Skeletal muscle tissue (tissue), 4 donors: ENCODE results near the gene CPSF7. TPM values are rescaled to one million over a fixed set of nuclear protein-coding genes. Genes with fewer than 3 reads are reported as not detected.
"Not testable (repeated sequence)": the region's sequence is repeated elsewhere in the genome, so short reads cannot be mapped to it uniquely, and the experiment has no call there.

Experiments
- H3K27ac ChIP-seq: one replicate; pipeline ENCODE4 v1.7.0; 2013; ENCODE audit warnings: mild to moderate bottlenecking, low read depth, low read length, inconsistent platforms
- H3K27me3 ChIP-seq, 3 donors: one replicate each; pipeline ENCODE4 v1.7.0; 2013; ENCODE audit warnings: low read length in 3 of 3; ENCODE audit not compliant: control insufficient read depth in 3 of 3, insufficient read depth in 3 of 3
- H3K36me3 ChIP-seq, 3 donors: one replicate each; pipeline ENCODE4 v1.7.0; 2013; ENCODE audit warnings: low read length in 3 of 3; ENCODE audit not compliant: control insufficient read depth in 3 of 3, insufficient read depth in 3 of 3
- H3K4me1 ChIP-seq, 3 donors: one replicate each; pipeline ENCODE4 v1.7.0; 2013; ENCODE audit warnings: low read length in 3 of 3, mild to moderate bottlenecking in 3 of 3; ENCODE audit not compliant: control insufficient read depth in 3 of 3, insufficient read depth in 3 of 3
- H3K4me3 ChIP-seq, 3 donors: one replicate each; pipeline ENCODE4 v1.7.0; 2013; ENCODE audit warnings: low read length in 3 of 3
- H3K9ac ChIP-seq, 3 donors: one replicate each; pipeline ENCODE4 v1.7.0; 2013; ENCODE audit warnings: low read length in 3 of 3, mild to moderate bottlenecking in 3 of 3, moderate library complexity in 2 of 3, low read depth in 1 of 3
- H3K9me3 ChIP-seq, 3 donors: one replicate each; pipeline ENCODE4 v1.7.0; 2013; ENCODE audit warnings: low read length in 3 of 3; ENCODE audit not compliant: control insufficient read depth in 3 of 3
- total RNA-seq: library from RNA; depleted of rRNA; stranded (reverse); fragments of >200 nt; gene quantifications from one replicate; pipeline ENCODE4 v1.2.3, GENCODE V29; 2014
- donor health status: Osteomylitis.

CPSF7 gene
- total RNA-seq, 1 donor from 2014 or later = 17.7 TPM

DNA sequence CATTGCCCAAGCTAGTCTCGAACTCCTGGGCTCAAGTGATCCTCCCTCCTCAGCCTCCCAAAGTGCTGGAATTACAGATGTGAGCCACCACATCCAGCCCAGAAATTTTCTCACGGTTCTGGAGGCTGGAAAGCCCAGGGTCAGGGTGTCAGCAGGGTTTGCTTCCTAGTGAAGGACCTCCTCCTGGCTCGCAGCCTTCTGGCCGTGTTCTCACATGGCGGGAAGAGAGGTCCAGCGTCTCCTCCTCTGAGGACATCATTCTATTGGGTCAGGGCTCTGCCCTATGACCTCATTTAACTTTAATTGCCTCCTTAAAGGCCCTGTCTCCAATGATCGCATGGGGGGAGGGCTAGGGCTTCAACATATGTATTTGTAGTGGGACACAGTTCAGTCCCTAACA lies 38.2 kb upstream of the CPSF7 start:
- H3K36me3 ChIP-seq = peaks cover 0 to 5% (median 3%) of the 10 kb centered on the region in 3 donors
- H3K4me1 ChIP-seq = peaks cover 12 to 16% (median 13%) of the 10 kb centered on the region in 3 donors
- no peak overlapping the region for H3K27ac ChIP-seq
- H3K4me3 ChIP-seq = no peak overlapping the region
- H3K9ac ChIP-seq = no peak overlapping the region
- no peaks in the 10 kb centered on the region for H3K27me3 ChIP-seq
- H3K9me3 ChIP-seq = no peaks in the 10 kb centered on the region

DNA sequence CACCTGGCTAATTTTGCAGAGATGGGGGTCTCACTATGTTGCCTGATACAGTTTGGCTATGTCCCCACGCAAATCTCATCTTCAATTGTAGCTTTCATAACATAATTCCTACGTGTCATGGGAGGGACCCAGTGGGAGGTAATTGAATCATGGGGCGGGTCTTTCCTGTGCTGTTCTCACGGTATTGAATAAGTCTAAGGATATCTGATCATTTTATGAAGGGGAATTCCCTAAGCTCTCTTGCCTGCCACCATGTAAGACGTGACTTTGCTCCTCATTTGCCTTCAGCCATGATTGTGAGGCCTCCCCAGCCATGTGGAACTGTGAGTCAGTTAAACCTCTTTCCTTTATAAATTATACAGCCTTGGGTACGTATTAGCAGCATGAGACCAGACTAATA lies 37.8 kb upstream of the CPSF7 start:
- not testable (repeated sequence) for H3K27ac ChIP-seq, H3K4me3 ChIP-seq, H3K27me3 ChIP-seq, H3K36me3 ChIP-seq, H3K9ac ChIP-seq, H3K9me3 ChIP-seq
- H3K4me1 ChIP-seq = peaks cover 8 to 12% (median 9%) of the 10 kb centered on the region in 3 donors

GRCh38 chr11:61460986-61461385 lies 31.2 kb upstream of the CPSF7 start:
- Histone ChIP-seq H3K4me3 (no peak overlapping the region), H3K9me3 (no peaks in the 10 kb centered on the region), H3K27ac (no peak overlapping the region), H3K9ac (no peak overlapping the region), H3K36me3 (peaks cover 0 to 4% (median 0%) of the 10 kb centered on the region in 3 donors), H3K27me3 (no peaks in the 10 kb centered on the region), H3K4me1 (peaks cover 8 to 12% (median 9%) of the 10 kb centered on the region in 3 donors)

DNA sequence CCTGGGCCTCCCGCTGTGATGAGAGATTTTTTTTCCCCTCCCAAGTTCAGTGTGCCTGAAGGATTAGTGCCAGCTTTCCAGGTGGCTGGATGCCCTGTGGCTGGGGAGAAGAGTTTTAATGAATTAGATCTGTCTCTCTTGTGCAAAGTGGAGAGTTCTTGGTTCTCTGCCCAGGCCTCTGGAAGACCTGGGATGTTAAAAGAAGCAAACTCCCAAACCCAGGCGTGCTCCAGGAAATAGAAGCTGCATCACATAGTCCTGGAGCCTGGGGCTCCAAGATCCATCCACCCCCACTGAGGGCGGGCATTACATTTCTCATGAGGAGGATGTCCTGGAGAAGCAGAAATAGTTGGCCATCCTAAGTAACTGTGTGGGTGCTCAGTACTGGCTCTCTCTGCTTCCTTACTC lies 30.7 kb upstream of the CPSF7 start:
- peaks cover 8 to 12% (median 9%) of the 10 kb centered on the region in 3 donors for H3K4me1 ChIP-seq
- peaks cover 3 to 8% (median 3%) of the 10 kb centered on the region in 3 donors for H3K36me3 ChIP-seq
- no peaks in the 10 kb centered on the region for H3K9me3 ChIP-seq
- no peak overlapping the region for H3K4me3 ChIP-seq
- no peaks in the 10 kb centered on the region for H3K27me3 ChIP-seq
- no peak overlapping the region for H3K9ac ChIP-seq
- no peak overlapping the region for H3K27ac ChIP-seq

GRCh38 chr11:61454520-61454919 lies 24.7 kb upstream of the CPSF7 start:
- Histone ChIP-seq H3K4me1 (peaks cover 5 to 13% (median 11%) of the 10 kb centered on the region in 3 donors), H3K27me3 (no peaks in the 10 kb centered on the region), H3K9ac (peak overlapping the region in 1 of 3 donors; percentile 25), H3K9me3 (no peaks in the 10 kb centered on the region), H3K27ac (peak overlapping the region; percentile 8), H3K36me3 (peaks cover 12 to 27% (median 17%) of the 10 kb centered on the region in 3 donors), H3K4me3 (no peak overlapping the region)

- Histone ChIP-seq H3K27ac (peak overlapping the region; percentile 8), H3K4me3 (no peak overlapping the region), H3K36me3 (peaks cover 12 to 27% (median 22%) of the 10 kb centered on the region in 3 donors)
Measured at GRCh38 chr11:61453695-61454094, 23.9 kb upstream of the CPSF7 start.

GRCh38 chr11:61452825-61453224 lies 23.1 kb upstream of the CPSF7 start:
- Histone ChIP-seq H3K27me3 (no peaks in the 10 kb centered on the region), H3K27ac (no peak overlapping the region), H3K4me3 (no peak overlapping the region), H3K9ac (no peak overlapping the region), H3K9me3 (no peaks in the 10 kb centered on the region), H3K4me1 (peaks cover 15 to 28% (median 25%) of the 10 kb centered on the region in 3 donors), H3K36me3 (peaks cover 12 to 27% (median 23%) of the 10 kb centered on the region in 3 donors)

More at GRCh38 chr11:61453695-61454094, 23.9 kb upstream of the CPSF7 start:
- no peak overlapping the region for H3K9ac ChIP-seq
- no peaks in the 10 kb centered on the region for H3K9me3 ChIP-seq
- peaks cover 6 to 19% (median 16%) of the 10 kb centered on the region in 3 donors for H3K4me1 ChIP-seq
- H3K27me3 ChIP-seq = no peaks in the 10 kb centered on the region

- no peak overlapping the region for H3K4me3 ChIP-seq
- peaks cover 10 to 35% (median 21%) of the 10 kb centered on the region in 3 donors for H3K36me3 ChIP-seq
- peaks cover 36 to 42% (median 41%) of the 10 kb centered on the region in 3 donors for H3K4me1 ChIP-seq
- H3K27ac ChIP-seq = peak overlapping the region; percentile 70
- no peaks in the 10 kb centered on the region for H3K9me3 ChIP-seq
- no peaks in the 10 kb centered on the region for H3K27me3 ChIP-seq
- H3K9ac ChIP-seq = peak overlapping the region; percentile 42 to 55 (median 47)
Measured at GRCh38 chr11:61448552-61448927, 18.8 kb upstream of the CPSF7 start.

DNA sequence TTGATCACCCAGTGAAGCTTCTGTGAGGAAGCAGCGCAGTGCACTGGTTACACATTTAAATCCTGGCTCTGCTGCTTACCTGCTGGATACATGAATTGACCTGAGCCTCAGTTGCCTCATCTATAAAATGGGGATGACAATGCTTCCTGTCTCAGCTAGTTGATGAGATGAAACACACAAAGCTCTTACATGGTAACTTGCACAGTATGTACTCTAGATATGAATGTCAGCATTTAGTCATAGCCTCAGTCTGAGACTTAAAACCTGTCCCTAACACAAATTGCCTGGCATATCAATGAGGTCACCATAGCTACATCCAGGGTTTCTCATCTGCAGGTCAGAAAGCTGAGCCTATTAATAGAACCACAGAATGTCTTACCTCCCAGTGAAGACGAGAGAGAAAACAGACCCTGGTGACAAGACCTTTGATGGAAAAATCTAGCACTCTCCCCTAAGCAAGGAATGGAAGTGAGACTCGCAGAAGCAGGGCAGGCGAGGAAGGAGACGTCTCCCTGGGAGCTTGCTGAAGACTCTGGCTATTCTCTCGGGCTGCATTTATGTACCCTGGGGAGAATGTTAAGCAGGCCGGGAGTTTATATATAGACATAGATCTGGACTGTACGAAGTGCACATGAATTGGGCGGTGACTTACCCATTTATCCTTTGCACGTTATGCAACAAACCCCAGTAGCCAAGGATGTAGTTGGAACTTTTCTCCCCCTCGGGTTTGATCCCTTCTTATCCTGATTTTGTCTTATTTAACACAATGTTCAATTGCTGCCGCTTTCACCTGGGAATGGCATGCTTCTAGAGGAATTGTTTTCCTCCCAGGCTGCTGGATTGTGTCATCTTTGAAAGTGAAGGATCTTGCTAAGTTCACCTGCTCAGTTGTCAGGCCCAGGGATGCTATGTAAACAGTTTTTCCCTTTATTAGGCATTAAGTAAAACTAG lies 18.1 kb upstream of the CPSF7 start:
- peak overlapping the region in 1 of 3 donors; percentile 32 for H3K4me3 ChIP-seq
- H3K4me1 ChIP-seq = peaks cover 36 to 41% (median 41%) of the 10 kb centered on the region in 3 donors
- no peaks in the 10 kb centered on the region for H3K9me3 ChIP-seq
- H3K27ac ChIP-seq = peak overlapping the region; percentile 70
- peaks cover 10 to 37% (median 19%) of the 10 kb centered on the region in 3 donors for H3K36me3 ChIP-seq
- H3K27me3 ChIP-seq = no peaks in the 10 kb centered on the region
- peak overlapping the region; percentile 42 to 55 (median 47) for H3K9ac ChIP-seq

DNA sequence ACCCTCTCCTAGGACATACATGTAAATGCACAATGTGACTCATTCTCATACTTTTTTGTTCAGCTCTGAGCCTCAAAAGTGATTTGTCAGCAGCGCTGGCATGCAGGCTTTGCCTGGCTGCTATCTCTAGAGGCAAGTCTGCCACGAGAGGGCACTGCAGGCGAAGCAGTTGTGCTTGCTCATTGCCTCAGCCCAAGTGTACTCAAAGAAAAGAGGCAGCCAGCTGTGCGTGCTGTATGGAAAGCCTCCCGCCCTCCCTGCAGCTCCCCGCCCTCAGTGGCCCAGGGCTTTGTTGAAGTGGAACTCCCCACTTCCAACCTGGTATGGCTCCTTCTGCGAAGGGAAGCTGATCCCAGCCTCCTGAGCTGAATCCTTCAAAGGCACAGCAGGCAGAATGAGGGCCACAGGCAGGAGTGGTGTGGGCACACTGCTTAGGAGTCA lies 16.5 kb upstream of the CPSF7 start:
- H3K4me3 ChIP-seq = peak overlapping the region in 1 of 3 donors; percentile 29
- no peaks in the 10 kb centered on the region for H3K27me3 ChIP-seq
- peaks cover 10 to 38% (median 13%) of the 10 kb centered on the region in 3 donors for H3K36me3 ChIP-seq
- peak overlapping the region; percentile 19 to 65 (median 25) for H3K9ac ChIP-seq
- peak overlapping the region; percentile 71 for H3K27ac ChIP-seq
- H3K4me1 ChIP-seq = peaks cover 36 to 41% (median 41%) of the 10 kb centered on the region in 3 donors
- no peaks in the 10 kb centered on the region for H3K9me3 ChIP-seq
